Measurements from ENCODE around the gene CRNN.

CRNN gene

DNA sequence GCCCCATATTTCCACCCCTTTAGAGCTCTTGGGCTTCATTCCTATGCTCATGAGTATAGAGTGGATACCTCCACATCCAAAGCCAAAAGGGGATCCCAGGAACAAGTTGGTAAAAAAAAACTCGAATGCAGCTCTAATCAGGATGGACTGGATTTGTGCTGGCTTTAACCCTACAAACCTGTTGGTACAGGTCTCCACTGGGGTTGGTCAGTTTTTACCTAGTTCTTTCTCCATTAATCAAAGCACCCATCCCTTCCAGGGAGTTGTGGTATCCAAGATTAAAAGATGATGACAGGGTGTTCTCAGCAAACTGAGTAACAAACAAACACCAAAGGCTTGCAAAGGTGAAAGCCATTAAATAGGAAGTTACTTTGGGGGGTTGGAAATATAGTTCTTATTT lies 5.9 kb upstream of the CRNN start:
- no peak for DNase-seq (ENCODE audit: low read depth)

DNA sequence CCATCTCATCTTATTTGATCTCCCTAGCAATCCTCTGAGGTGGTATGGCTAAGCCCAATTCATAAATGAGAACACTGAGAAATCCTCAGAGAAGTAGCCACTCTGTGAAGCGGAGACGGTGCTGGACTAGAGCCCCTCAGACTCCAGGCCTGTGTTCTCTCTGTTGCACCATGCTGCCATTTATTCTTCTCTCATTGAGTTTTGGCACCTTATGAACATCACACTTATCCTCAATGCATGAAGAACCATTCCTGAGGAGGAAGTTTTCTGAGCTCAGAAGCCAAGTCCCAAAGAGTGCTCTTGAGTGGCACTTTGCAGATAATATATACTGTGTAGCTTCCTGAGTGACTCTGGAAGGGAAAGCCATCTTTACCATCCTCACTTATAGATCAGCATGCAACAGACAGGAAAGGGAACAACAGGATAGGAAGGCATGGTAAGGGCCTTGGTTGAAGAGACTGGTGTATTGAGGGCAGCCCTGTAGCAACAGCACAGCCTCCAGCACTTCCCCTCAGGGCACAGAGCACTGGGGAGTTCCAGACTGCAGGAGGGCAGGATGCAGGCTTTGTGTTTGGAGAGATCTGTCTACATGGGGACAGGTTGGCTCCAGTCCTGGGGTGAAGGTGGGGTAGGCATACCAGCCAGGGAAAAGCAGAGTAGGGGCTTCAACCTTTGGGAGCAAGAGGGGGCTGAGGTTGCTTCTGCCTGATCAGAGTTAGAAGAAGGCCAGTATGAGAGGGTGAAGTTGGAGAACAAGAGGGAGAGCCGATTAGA lies 1.6 kb upstream of the CRNN start:
- no peak for DNase-seq (ENCODE audit: low read depth)

DNA sequence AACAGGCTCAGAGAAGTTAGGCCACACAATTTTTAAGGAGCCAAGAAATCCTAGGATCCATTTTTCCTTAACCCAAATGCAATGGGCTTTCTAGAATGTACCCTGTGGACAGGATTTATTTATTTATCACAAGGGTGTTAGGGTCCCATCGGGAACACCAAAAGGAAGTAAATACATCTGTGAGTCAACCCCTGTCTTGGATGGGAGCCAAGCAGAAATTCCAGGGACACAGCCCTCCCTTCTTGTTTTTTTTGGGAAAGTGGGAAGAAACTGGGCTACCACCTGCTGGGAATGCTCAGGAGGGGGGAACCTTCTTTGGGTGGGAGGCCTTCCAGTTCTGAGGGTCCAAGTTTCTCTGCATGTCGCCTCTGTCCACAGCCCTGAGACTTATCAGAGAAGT lies 1.3 kb downstream of the CRNN start:
- no peak for DNase-seq (ENCODE audit: low read depth)

DNA sequence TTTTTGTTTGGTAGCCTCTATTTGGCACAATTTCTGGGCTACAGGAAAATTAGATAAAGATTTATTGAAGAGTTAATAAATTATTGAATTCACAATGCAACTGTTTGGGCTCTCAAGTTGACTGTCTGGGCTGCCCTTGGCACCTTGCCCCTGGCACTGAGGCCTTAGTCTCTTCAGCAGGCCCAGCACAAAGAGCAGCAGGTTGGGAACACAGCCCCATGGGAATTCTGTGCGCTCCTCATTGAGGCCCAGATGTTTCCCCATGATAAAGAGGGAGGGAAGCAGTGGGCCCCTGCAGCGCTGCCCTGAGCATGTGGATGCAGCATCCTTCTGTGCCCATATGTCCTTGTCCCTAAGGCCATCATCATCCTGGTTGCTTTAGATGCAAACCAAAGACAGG lies 2.9 kb downstream of the CRNN start:
- DNase-seq (ENCODE audit: low read depth) = no peak

DNA sequence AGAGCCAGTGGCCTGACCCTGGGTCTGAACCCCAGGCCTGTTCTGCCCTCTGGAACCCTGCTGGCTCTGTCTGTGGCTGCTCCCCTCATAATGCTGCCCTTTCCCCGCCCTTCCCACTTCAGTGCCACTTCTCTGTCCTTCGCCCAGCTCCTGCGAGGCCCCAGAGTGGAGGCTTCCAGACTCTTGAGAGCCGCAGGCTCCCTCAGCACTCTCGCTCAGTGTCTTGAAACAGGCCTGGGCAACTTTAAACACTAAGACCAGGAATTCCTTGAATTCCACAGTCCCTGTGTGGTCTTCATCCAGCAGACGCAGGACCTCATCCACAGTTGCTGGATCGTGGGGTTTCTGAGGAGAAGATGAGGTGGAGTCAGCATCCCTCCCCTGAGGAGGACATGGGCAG lies 3.5 kb downstream of the CRNN start:
- DNase-seq (ENCODE audit: low read depth) = no peak

DNA sequence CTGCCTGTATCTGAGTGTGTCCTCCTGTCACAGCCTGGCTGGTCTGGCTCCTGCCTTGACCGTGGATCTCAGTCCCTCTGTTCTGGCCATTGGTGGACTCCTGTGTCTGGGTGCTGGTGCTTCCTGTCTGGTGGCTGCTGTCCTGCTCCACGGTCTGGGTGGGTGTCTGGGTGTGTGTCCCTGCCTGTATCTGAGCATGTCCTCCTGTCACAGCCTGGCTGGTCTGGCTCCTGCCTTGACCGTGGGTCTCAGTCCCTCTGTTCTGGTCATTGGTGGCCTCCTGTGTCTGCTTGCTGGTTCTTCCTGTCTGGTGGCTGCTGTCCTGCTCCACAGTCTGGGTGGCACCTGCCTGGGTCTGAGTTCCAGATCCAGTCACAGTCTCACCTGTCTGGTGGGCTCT lies 4.0 kb downstream of the CRNN start:
- no peak for DNase-seq (ENCODE audit: low read depth)

DNA sequence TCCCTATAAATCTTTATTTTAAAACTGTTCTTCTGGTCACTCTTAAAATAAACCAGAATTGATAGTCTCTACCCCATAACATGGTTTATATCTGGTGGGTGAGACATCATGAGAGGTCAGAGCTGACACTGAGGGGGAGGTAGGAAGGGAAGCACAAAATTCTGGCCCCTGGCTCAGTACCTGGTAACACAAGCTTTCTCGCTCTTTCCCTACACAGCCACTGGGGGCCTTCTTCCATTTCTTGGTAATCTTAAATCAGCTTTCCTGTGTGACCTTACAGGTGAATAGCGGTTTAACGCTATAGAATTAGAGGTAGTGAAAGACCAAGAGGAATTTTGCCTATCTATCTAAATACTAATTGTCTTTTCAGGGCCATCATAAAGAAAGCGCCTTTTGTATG lies 5.4 kb downstream of the CRNN start:
- no peak for DNase-seq (ENCODE audit: low read depth)

DNA sequence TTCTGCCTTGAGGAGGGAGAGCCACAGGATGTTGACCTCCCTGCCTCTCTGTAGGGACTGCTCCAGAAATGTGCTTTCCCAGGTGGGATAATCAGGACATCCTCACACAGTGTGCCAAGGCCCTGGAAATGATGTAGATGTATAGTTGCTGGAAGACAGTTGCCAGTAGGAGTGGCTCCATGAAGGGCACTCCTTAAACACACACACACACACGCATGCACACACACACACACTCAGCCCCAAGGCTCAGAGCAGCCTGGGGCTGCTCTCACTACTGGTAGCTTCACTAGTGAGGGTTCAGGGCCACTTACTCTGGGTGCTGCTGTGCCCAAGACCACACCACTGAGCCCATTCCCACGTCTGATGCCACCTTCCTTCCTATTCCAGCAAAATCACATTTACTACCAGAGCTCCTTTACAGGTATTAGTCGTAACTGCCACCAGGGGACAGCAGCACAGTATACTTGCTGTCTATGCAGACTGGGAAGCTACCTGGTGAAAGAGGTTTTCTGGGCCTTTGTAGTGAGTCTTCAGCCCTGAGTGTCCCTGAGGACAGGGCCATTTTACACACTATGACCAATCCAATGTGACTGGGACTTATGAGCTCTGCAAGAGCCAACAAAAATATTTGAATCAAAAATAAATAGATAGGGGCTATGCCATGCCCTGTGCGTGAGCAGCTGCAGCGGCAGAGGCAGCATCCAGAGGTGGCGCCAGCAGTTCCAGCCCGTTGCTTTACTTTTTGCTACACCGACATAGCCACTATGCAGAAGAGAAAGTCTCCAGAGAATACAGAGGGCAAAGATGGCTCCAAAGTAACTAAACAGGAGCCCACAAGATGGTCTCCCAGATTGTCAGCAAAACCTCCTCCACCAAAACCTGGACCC lies 15.0 kb downstream of the CRNN start:
- no peak for DNase-seq (ENCODE audit: low read depth)

DNA sequence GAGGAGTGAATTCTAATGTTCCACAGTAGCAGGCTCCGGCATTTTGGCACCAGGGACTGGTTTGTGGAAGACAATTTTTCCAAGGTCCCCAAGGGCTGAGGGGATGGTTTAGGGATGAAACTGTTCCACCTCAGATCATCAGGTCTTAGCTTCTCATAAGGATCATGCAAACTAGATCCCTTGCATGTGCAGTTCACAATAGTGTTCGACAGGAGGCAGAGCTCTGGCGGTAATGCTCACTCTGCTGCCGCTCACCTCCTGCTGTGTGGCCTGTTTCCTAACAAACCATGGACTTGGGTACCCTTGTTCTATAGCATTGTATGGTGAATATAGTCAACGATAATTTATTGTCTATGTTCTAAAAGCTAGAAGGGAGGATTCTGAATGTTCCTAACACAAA lies 16.6 kb downstream of the CRNN start:
- DNase-seq (ENCODE audit: low read depth) = no peak

DNA sequence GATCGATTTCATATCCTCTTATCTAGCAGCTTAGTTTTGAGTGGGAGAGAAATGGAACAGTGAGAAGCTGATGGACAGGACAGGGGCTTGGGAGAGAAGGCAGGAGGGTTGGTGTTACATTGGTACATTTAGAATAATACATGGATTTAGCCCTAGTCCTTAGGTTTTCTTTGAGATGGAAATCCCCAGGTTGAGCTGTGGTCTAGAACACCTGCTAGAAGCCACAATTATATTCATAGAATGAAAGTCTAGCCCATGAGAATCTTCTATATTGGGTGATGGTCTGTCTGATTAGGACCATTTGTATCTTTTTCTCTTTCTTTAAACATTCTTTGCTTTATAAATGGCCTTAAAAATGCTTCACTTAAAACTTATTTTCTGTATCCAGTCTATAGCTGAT lies 19.9 kb downstream of the CRNN start:
- no peak for DNase-seq (ENCODE audit: low read depth)

DNA sequence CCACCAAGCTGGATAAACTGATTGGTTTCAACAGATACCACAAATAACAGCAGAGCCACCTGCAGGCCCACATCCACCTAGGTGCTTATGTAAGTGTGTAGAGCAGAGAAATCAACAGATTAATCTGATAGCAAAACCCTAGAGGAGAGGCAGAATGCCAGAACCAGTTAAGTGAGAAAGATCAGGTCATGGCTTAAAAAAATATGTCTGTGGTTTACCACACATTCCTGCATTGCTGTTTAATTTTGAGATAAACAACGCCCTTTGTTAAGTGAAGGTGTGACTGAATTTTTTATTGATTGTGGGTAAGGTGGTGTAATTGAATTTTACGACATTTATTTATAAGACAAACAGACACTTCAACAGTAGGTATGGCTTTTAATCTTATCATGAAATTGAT lies 21.2 kb downstream of the CRNN start:
- DNase-seq (ENCODE audit: low read depth) = no peak

DNA sequence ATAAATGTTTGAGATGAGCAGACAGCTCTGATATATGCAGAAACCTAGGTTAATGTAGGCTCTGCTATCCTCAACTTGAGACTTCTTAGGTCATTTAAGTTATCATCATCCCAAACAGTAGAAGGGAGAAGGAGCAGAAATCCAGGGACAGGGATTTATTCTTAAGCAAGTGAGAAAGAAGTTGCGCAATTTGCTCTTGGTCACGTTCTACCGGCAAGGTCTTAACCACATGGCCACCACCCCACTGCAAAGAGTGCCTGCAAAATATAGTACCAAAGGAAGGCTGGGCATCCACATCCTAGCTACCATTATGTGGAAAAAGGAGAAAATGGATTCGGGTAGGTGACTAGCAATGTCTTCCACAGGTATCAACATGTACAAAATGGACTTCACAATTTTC lies 25.2 kb downstream of the CRNN start:
- no peak for DNase-seq (ENCODE audit: low read depth)

DNA sequence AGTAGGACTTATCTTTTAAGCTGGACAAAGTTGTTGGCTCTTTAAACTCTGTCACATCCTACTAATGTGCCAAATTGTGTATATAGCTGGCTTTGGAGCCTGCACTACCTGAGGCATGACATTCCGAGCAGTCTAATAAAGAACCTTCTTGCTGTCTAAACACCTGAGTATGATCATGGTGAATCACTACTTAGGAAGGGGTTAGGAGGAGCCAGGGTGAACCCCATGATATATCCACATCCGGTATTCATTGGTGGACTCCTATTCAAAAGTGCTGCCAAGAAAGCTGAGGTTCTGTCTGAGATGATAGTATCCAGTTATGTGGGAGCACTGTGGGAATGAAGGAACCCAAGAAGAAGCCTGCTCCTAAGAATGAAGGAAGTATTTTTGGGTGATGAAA lies 27.1 kb downstream of the CRNN start:
- DNase-seq (ENCODE audit: low read depth) = no peak

DNA sequence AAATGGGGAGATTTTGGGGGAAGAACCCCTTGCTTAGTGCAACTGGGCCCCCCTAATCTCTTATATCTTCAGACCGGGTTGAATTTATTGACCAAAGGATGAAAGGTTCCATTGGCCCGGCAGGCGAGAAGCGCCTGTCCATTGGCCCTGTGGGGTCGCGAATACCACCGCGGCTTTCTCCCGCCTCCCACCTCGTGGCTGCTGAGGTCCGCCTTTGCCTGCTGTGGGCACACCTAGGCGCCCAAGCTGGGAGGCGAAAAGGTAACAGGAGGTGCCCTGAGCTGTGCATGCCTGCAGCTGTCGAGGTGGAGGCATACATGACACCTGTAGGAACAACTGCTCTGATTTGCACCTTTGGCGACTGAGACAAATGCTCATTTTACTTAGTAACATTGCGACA lies 33.1 kb downstream of the CRNN start:
- no peak for DNase-seq (ENCODE audit: low read depth)

DNA sequence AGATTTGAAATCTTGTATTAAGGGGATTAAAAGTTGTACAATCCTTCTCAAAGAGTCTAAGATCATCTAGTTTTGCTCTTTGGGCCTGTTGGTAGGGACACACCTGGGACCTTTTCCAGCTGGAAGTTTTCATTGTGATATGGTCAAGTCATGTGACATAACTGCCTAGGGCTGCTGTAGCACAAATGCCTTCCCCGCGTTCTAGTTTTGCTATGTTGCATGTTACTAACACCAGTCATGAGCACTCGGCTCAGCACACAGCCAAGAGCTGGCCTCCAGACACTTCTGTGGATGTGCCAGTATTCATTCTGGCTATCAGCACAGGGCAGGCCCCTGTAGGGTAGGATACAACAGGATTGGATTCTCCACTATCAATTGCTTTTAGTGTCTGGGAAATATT lies 39.6 kb downstream of the CRNN start:
- no peak for DNase-seq (ENCODE audit: low read depth)

DNA sequence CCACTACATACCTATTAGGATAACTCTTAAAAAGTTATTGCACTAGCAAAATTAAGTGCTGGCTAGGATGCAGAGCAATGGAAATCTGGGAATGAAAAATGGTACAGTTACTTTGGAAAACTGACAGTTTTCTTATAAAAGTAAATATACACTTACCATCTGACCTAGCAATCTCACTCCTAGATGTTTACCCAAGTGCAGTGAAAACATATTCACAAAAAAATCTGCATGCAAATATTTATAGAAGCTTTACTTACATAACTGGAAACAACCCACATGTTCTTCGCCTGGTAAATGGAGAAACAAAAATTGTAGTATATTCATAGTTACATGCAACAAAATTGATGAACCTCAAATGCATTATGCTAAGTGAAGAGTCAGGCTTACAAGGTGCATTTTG lies 41.4 kb downstream of the CRNN start:
- DNase-seq (ENCODE audit: low read depth) = no peak

DNA sequence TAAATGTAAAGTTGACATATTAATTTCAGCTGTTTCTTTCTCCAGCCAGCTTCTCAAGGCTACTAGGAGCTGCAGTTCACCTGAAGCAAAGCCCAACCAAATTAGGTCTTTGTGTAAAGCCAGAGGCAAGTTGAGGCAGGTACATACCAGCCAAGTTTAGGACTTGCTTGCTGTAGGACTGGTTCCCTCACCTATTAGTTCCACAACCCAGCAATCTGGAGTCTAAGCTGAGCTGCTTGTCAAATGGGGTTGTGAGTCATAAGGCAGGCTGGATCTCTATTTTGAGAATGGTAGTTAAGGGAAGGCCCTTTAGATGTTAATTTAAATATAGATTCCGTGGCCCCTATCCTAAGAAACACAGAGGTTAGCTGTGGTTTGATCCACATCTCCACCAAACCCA lies 46.6 kb downstream of the CRNN start:
- DNase-seq (ENCODE audit: low read depth) = no peak

DNA sequence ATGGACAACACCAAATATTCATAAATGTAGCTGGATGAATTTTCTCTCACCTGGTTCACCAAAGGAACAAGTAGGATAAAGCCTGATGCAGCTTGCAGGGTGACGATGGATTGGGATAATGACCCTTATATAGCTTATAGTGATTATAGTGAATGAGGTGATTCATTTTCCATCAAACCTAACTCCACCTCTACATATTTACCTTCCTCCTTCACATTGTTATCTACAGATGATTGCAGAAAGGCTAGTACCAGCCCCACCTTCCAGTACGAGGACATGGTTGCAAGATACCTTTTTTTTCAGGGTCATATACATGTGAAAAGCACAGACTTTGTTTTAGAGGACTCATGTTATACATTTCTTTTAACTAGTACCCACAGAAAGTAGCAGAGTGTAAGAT lies 54.2 kb downstream of the CRNN start, which contains the start of gene FLG2:
TSS of gene FLG2 (minus strand) at position 101 of the 400 bp plus-strand sequence. CDS start 1,122 bp downstream, outside the sequence.
- DNase-seq (ENCODE audit: low read depth) = no peak
